HG02870 (cell line): ENCODE measurements around the gene CYB5A.
"Not testable (repeated sequence)": the region's sequence is repeated elsewhere in the genome, so short reads cannot be mapped to it uniquely, and the experiment has no call there.

Experiments
- ATAC-seq: cut with Tn5 transposase; IDR thresholded peaks from one replicate; pipeline ENCODE4 v1.9.1; 2021; ENCODE audit warnings: mild to moderate bottlenecking, moderate library complexity; ENCODE audit not compliant: unreplicated experiment

Gene CYB5A

GRCh38 chr18:74299162-74299561 is 7.4 kb upstream of the CYB5A start:
- no peak for ATAC-seq

- no peak for ATAC-seq
Measured at GRCh38 chr18:74294526-74294925, 2.8 kb upstream of the CYB5A start.

GRCh38 chr18:74292982-74293381 is 1.2 kb upstream of the CYB5A start:
- not testable (repeated sequence) for ATAC-seq

GRCh38 chr18:74292541-74292858 is 737 bp upstream of the CYB5A start:
- no peak for ATAC-seq

GRCh38 chr18:74291472-74291770 is 342 bp downstream of the CYB5A start:
- ATAC-seq, result no peak

GRCh38 chr18:74290794-74291471 is 830 bp downstream of the CYB5A start:
- no peak for ATAC-seq

GRCh38 chr18:74290021-74290420 is 1.7 kb downstream of the CYB5A start:
- no peak for ATAC-seq

- ATAC-seq, result no peak
Measured at GRCh38 chr18:74289137-74289536, 2.6 kb downstream of the CYB5A start.

- no peak for ATAC-seq
Measured at GRCh38 chr18:74288730-74289129, 3.0 kb downstream of the CYB5A start.

GRCh38 chr18:74288041-74288440 is 3.7 kb downstream of the CYB5A start:
- no peak for ATAC-seq

- ATAC-seq, result no peak
Measured at GRCh38 chr18:74286856-74287255, 4.9 kb downstream of the CYB5A start.

- ATAC-seq, result no peak
Measured at GRCh38 chr18:74286106-74286855, 5.5 kb downstream of the CYB5A start.

GRCh38 chr18:74285583-74285982 is 6.2 kb downstream of the CYB5A start:
- not testable (repeated sequence) for ATAC-seq

GRCh38 chr18:74284980-74285355 is 6.8 kb downstream of the CYB5A start:
- no peak for ATAC-seq

- ATAC-seq, result no peak
Measured at GRCh38 chr18:74284191-74284979, 7.4 kb downstream of the CYB5A start.

GRCh38 chr18:74283646-74284045 is 8.1 kb downstream of the CYB5A start:
- ATAC-seq, result no peak

- no peak for ATAC-seq
Measured at GRCh38 chr18:74282755-74283554, 8.8 kb downstream of the CYB5A start.

- no peak for ATAC-seq
Measured at GRCh38 chr18:74281980-74282754, 9.6 kb downstream of the CYB5A start.

GRCh38 chr18:74281011-74281979 is 10.5 kb downstream of the CYB5A start:
- no peak for ATAC-seq
